Pons (tissue), 1 donor: ENCODE results near the gene D2HGDH.
"Not testable (repeated sequence)": the region's sequence is repeated elsewhere in the genome, so short reads cannot be mapped to it uniquely, and the experiment has no call there.

Experiments used
- DNase-seq: peaks from one replicate; pipeline ENCODE4 v3.0.0-alpha.2; 2016; ENCODE audit warnings: low spot score

Gene D2HGDH

GRCh38 chr2:241808721-241809382, 74.4 kb downstream of the D2HGDH start, which contains the start of gene NEU4:
TSS of gene NEU4 (plus strand) at chr2:241809193. CDS start at chr2:241814485, 5,292 bp downstream.
- no peak for DNase-seq

GRCh38 chr2:241809383-241810306, 75.2 kb downstream of the D2HGDH start:
- DNase-seq, result no peak

- peak; percentile 31 for DNase-seq
Measured at GRCh38 chr2:241810307-241811200, 76.1 kb downstream of the D2HGDH start.

- peak; percentile 46 for DNase-seq
Measured at GRCh38 chr2:241811201-241811951, 76.9 kb downstream of the D2HGDH start.

- DNase-seq, result no peak
Measured at GRCh38 chr2:241811952-241812729, 77.7 kb downstream of the D2HGDH start.

GRCh38 chr2:241812730-241813643, 78.6 kb downstream of the D2HGDH start:
- DNase-seq, result peak; percentile 65

GRCh38 chr2:241813644-241814392, 79.4 kb downstream of the D2HGDH start:
- DNase-seq, result no peak

GRCh38 chr2:241814393-241814642, 79.9 kb downstream of the D2HGDH start:
- no peak for DNase-seq

DNA sequence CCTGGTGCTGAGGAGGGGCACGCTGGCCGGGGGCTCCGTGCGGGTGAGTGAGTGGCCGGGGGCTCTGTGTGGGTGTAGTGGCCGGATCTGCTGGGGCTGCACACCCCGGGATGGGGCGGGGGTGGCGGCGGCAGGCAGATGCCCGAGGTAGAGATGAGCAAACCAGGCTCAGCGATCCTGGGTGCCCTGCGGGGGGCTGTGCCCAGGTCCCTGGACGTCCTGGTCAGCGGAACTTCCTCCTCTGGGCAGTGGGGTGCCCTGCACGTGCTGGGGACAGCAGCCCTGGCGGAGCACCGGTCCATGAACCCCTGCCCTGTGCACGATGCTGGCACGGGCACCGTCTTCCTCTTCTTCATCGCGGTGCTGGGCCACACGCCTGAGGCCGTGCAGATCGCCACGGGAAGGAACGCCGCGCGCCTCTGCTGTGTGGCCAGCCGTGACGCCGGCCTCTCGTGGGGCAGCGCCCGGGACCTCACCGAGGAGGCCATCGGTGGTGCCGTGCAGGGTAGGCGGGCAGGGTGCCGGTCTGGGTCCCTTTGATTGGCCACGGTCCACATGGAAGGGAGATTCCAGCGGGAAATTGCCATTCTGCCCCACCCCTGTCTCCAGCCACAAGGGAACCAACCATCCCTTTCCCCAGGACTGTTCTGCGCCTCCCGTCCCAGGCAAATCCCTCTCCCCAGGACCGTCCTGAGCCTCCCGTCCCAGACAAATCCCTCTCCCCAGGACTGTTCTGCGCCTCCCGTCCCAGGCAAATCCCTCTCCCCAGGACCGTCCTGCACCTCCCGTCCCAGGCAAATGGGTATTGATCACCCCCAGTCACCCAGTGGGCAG, 80.4 kb downstream of the D2HGDH start:
- DNase-seq, result no peak

DNA sequence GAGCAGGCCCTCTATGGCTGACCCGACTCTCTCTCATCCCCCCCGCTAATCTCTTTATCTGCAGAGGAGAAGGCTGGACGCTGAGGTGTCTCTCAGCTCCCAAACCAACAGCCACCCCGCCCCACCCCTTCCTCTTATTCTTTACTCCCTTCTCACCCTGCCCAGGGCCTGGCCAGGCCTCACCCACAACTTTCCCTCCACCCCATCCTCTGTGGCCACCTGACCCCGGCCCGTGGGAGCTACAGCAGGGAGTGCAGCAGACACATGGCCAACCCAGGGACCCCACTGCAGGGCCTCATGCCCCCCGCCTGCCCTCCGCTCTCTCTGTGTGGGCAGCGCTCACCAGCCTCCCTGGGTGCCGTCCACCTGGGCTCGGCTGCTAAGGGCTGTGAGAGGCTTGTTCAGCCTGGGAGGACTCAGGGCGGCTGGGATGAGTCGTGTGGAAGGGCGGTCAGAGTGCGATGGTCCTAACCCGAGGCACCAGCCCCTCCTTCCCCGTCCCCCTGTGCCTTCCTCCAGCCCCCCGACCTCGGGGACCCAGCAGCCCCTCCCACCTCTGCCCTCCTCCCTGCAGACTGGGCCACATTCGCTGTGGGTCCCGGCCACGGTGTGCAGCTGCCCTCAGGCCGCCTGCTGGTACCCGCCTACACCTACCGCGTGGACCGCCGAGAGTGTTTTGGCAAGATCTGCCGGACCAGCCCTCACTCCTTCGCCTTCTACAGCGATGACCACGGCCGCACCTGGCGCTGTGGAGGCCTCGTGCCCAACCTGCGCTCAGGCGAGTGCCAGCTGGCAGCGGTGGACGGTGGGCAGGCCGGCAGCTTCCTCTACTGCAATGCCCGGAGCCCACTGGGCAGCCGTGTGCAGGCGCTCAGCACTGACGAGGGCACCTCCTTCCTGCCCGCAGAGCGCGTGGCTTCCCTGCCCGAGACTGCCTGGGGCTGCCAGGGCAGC, 81.3 kb downstream of the D2HGDH start:
- DNase-seq, result no peak

DNA sequence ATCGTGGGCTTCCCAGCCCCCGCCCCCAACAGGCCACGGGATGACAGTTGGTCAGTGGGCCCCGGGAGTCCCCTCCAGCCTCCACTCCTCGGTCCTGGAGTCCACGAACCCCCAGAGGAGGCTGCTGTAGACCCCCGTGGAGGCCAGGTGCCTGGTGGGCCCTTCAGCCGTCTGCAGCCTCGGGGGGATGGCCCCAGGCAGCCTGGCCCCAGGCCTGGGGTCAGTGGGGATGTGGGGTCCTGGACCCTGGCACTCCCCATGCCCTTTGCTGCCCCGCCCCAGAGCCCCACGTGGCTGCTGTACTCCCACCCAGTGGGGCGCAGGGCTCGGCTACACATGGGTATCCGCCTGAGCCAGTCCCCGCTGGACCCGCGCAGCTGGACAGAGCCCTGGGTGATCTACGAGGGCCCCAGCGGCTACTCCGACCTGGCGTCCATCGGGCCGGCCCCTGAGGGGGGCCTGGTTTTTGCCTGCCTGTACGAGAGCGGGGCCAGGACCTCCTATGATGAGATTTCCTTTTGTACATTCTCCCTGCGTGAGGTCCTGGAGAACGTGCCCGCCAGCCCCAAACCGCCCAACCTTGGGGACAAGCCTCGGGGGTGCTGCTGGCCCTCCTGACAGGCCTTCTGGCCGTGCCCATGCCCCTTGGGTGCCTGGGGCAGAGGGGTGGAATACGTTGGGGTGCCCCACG, 82.1 kb downstream of the D2HGDH start:
- no peak for DNase-seq

GRCh38 chr2:241817126-241817820, 82.8 kb downstream of the D2HGDH start:
- DNase-seq, result no peak

GRCh38 chr2:241817821-241818215, 83.4 kb downstream of the D2HGDH start:
- not testable (repeated sequence) for DNase-seq
